GM18909 (cell line): ENCODE measurements around the gene GOLIM4.
"Not testable (repeated sequence)": the region's sequence is repeated elsewhere in the genome, so short reads cannot be mapped to it uniquely, and the experiment has no call there.

ENCODE experiments used
- ATAC-seq: cut with Tn5 transposase; IDR thresholded peaks from one replicate; pipeline ENCODE4 v1.9.1; 2021; ENCODE audit warnings: mild to moderate bottlenecking; ENCODE audit not compliant: unreplicated experiment, poor library complexity

Gene GOLIM4

DNA sequence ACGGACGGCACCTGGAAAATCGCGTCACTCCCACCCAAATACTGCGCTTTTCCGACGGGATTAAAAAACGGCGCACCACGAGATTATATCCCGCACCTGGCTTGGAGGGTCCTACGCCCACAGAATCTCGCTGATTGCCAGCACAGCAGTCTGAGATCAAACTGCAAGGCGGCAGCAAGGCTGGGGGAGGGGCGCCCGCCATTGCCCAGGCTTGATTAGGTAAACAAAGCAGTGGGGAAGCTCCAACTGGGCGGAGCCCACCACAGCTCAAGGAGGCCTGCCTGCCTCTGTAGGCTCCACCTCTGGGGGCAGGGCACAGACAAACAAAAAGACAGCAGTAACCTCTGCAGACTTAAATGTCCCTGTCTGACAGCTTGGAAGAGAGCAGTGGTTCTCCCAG lies 84.4 kb downstream of the GOLIM4 start:
- ATAC-seq, result not testable (repeated sequence)

- no peak for ATAC-seq
Measured at GRCh38 chr3:168006584-168006983, 89.1 kb downstream of the GOLIM4 start.

GRCh38 chr3:168003911-168004310 lies 91.8 kb downstream of the GOLIM4 start:
- no peak for ATAC-seq

GRCh38 chr3:168002786-168003368 lies 92.8 kb downstream of the GOLIM4 start:
- ATAC-seq, result no peak

GRCh38 chr3:168001244-168001643 lies 94.5 kb downstream of the GOLIM4 start:
- peak; percentile 62 for ATAC-seq

DNA sequence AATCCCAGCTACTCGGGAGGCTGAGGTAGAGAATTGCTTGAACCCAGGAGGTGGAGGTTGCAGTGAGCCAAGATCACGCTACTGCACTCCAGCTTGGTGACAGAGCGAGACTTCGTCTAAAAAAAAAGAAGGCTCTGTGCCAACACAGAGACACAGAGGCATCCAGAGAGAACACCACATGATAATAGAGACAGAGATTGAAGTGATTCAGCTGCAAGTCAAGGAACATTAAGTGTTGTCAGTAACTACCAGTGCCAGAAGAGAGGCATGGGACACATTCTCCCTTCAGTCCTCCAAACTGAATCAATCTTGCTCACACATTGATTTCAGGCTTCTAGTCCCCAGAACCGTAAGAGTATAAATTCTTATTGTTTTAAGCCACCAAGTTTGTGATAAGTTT lies 97.5 kb downstream of the GOLIM4 start:
- no peak for ATAC-seq

DNA sequence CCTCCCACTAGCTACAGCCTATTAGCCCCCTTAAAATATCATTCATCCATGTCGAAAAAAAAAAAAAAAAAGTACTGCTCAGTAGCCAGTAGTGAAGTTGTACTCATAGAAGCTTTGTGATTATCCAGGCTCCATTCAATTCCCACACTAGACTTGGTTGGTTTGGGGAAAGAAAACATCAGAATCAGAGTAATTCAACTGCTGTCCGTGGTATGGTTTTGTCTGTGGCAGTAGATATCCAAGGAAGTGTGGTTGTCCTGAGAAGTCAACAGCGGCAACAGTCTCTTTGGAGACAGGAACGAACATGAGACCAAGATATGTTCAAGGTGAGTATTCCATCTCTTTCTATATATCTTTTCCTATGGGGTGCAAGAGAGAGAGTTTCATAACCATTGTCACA lies 99.2 kb downstream of the GOLIM4 start:
- no peak for ATAC-seq

GRCh38 chr3:167992381-167992780 lies 103.3 kb downstream of the GOLIM4 start:
- no peak for ATAC-seq

DNA sequence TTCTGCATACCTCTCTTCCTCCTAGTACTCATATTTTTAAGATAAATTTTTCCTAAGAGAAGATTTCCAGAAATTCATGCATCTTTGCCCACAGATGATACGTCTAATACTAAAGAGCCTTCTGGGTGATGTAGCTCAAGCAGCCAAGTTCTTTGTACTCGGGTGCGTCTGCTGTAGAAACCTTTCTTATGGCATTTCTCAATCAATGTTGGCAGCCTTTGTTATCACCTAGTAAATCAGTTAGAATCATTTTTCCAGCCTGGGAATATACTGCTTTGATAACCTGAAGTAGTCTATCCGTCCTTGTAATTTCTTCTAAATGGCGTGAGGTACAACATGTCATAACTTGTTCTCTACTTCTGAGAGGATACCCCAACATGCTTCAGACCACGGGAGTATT lies 104.5 kb downstream of the GOLIM4 start:
- ATAC-seq, result no peak

DNA sequence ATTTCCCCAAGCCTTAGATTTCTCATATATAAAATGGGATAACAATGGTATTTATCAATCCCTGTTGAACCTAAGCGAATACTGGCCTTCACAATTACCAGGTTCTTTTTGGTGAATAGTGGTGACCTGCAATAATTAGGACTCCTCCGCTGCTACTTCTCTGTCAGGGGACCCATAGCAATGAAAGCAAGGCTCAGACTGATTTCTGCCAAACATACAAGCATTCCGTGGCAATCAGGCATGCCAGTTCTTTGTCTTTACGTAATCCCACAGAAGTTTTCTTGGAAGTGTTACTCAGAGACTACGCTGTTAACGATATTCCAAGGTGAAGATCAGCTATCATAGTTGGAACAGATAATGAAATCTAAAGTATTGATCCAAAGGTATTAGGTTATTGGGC lies 105.7 kb downstream of the GOLIM4 start:
- ATAC-seq, result no peak

DNA sequence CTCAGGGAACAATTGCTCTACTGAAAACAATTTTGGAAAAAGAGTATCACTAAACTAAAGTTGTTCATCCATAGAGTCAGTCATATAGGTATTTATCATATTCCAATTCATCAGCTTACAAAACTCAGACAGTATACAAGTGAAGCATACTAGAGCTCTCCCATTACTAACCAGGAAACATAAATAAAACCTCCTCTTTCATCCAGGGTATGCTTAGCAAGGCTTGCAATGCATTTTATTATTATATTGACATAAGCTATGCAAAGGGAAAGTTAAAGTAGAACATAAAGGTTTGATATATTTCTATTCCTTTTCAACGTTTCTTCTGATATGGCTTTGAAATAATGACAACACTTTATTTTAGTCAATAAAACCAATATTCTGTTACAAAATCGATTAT lies 106.7 kb downstream of the GOLIM4 start:
- no peak for ATAC-seq

DNA sequence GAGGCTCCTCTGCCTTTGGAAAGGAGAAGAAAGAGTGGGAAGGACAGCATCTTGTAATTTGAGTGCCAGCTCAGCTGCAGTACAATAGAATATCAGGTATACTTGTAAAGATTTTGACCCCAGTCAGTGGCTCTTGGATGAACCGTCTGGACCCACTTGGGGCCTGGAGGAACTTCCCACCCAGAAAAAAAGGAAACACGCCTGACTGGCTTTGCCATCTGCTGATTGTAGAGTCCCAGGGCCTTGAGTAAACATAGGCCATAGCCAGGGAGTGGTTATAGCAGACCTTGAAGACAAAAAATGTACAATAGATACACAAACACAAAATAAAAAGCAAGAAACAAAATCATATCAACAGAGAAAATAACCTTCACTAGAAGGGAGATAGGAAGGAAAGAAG lies 112.1 kb downstream of the GOLIM4 start:
- ATAC-seq, result no peak

GRCh38 chr3:167978486-167978885 lies 117.2 kb downstream of the GOLIM4 start:
- no peak for ATAC-seq

DNA sequence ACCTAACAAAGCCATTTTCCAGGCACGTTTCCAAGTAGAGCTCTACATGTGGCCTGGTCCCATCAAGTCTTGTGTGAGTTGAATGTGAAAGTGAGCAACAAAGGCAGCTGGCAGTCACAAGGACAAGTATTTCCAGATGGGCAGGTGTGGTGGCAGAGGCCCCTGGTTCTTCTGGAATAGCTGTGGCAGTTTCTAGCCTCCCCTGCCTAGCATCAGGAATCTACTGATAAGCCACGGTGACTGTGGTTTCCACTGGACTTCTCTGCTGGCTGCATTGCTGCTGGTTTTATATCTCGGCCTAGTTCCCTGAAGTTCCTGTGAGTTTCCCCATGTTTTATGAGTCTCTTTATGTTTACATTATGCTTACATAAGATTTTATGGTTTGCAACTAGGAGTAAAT lies 117.7 kb downstream of the GOLIM4 start:
- ATAC-seq, result no peak

DNA sequence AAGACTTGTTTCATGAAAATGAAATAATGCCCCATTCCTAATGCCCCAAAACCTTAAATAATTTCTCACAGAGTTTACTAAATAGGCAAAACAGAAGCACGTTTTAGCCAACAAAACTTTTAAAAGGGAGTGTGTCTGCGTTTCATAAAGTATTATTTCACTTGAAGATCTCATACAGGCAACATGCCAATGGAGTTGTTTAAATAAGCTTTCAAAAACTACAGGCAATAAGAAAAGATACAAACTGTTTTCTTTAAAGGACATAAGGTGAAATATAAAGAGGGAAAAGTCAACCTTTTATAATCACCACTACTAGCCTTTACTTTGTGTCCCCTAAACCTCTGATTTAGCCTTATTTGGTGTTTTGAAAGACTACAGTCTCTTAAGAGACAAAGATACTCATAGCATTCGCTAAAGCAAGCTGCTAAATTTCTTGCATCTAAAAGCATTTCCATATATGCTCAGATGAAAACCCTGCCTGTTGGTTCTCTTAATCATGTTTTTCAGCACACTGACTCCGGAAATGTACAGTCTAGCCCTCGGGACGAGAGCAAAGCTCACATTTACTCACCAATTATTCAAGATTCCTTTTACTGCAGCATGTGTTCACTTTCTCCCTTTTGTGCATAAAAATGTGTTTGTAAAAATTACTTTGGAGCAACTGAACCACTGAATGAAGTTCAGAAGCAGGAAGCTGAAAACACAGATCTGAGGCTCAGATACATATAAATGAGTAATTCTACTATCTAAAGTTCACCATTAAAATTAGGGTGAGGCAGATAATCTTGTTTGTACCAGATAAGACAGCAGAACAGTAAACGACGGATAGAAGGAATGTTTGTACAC lies 119.0 kb downstream of the GOLIM4 start:
- no peak for ATAC-seq

DNA sequence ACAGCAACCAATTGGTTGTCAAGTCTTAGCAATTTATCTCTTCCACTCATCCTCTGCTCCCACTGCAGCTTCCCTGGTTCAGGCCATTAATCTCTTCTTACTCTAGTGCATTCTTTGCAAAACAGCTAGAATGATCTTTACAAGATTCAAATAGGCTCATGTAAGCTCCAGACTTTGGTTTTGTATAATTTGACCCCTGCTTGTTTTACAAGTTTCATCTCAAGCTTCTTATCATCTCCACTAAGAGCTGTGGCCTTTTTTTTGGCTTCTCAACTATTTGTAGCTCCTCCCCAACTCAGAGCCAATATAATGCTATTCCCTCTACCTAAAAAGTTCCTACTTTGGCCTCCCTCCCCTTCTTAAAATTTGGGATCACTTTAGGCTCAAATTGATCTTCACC lies 121.8 kb downstream of the GOLIM4 start:
- no peak for ATAC-seq

DNA sequence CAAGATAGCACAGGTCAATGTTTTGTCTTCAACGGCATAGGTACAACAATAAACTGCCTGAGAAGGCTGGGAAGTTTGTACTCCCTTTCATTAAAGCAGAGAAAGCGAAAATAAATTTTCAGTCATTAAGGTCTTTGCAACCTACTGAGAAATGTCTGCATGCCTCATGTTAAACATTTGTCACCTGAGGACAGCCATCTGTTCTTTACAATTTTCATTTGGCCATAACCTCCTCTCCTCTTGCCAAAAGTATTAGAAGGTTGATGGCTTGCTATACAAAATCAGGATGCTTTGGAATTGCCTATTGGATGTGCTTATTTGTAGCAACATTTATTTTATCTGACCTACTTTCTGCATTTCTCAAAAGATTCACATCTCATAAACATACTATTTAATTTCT lies 122.7 kb downstream of the GOLIM4 start:
- ATAC-seq, result no peak

GRCh38 chr3:167972502-167972901 lies 123.2 kb downstream of the GOLIM4 start:
- ATAC-seq, result no peak

- no peak for ATAC-seq
Measured at GRCh38 chr3:167969548-167969947, 126.2 kb downstream of the GOLIM4 start.

GRCh38 chr3:167967257-167968036 lies 128.3 kb downstream of the GOLIM4 start:
- ATAC-seq, result no peak
